HepG2 (cell line): ENCODE data around the gene THAP3. TPM values are rescaled to one million over a fixed set of nuclear protein-coding genes. Genes with fewer than 3 reads are reported as not detected.

ENCODE experiments used
- AGO1 ChIP-seq: fragments of 200-400 bp; formaldehyde crosslinking; IDR thresholded peaks from 2 replicates; pipeline ENCODE4 v1.6.1; 2017; ENCODE audit warnings: mild to moderate bottlenecking, low read depth, low read length, moderate library complexity; ENCODE audit not compliant: poor library complexity, severe bottlenecking
- CEBPB ChIP-seq: IDR thresholded peaks from 2 replicates; pipeline ENCODE4 v1.6.1; 2011; ENCODE audit warnings: low read depth, low read length, improper control_type of control experiment, borderline replicate concordance
- CREB1 ChIP-seq, 2 experiments: fragments of 450-650 bp in 1 of 2; IDR thresholded peaks; 2 replicates each; pipeline ENCODE4 v1.6.1; 2016 to 2017; ENCODE audit warnings: control low read depth in 1 of 2, mild to moderate bottlenecking in 1 of 2, missing compliant biosample characterization in 1 of 2, missing genetic modification characterization in 1 of 2
- CREBL2 ChIP-seq: sonication (generic); formaldehyde crosslinking; IDR thresholded peaks from 2 replicates; pipeline ENCODE4 v1.8.1; 2023; ENCODE audit warnings: missing genetic modification reagents, mild to moderate bottlenecking, borderline replicate concordance
- DBP ChIP-seq: sonication (generic); formaldehyde crosslinking; IDR thresholded peaks from 2 replicates; pipeline ENCODE4 v1.4.0; 2020; ENCODE audit warnings: missing genetic modification reagents; ENCODE audit errors: not compliant biosample characterization
- ELF1 ChIP-seq: sonication (generic); formaldehyde crosslinking; IDR thresholded peaks from 2 replicates; pipeline ENCODE4 v1.4.0; 2020; ENCODE audit warnings: missing genetic modification reagents
- ETV5 ChIP-seq: IDR thresholded peaks from 2 replicates; pipeline ENCODE4 v1.6.1; 2018; ENCODE audit warnings: missing biosample characterization, missing genetic modification reagents, inconsistent platforms, borderline replicate concordance
- HDAC6 ChIP-seq: fragments of 200-600 bp; sonication (generic); IDR thresholded peaks from 2 replicates; pipeline ENCODE4 v1.7.0; 2017; ENCODE audit warnings: mild to moderate bottlenecking, antibody characterized with exemption, low read length, low read depth
- MEF2D ChIP-seq: sonication (generic); formaldehyde crosslinking; IDR thresholded peaks from 2 replicates; pipeline ENCODE4 v1.5.1; 2020; ENCODE audit warnings: mild to moderate bottlenecking, missing genetic modification reagents
- PAWR ChIP-seq: sonication (generic); formaldehyde crosslinking; IDR thresholded peaks from 2 replicates; pipeline ENCODE4 v1.4.0; 2020; ENCODE audit warnings: missing genetic modification reagents, mild to moderate bottlenecking, borderline replicate concordance
- PHB2 ChIP-seq: fragments of 450-650 bp; IDR thresholded peaks from 2 replicates; pipeline ENCODE4 v1.6.1; 2018; ENCODE audit not compliant: partially characterized antibody
- POGZ ChIP-seq: sonication (generic); formaldehyde crosslinking; IDR thresholded peaks from 2 replicates; pipeline ENCODE4 v1.4.0; 2020; ENCODE audit warnings: mild to moderate bottlenecking, missing genetic modification reagents
- SKI ChIP-seq: fragments of 450-650 bp; IDR thresholded peaks from one replicate; pipeline ENCODE4 v1.6.1; 2018; ENCODE audit warnings: mild to moderate bottlenecking; ENCODE audit not compliant: partially characterized antibody
- SSRP1 ChIP-seq: IDR thresholded peaks from 2 replicates; pipeline ENCODE4 v1.6.1; 2016; ENCODE audit warnings: control low read depth
- ZNF225 ChIP-seq: sonication (generic); formaldehyde crosslinking; IDR thresholded peaks from 2 replicates; pipeline ENCODE4 v1.4.0; 2020; ENCODE audit warnings: mild to moderate bottlenecking, missing genetic modification reagents
- ZNF260 ChIP-seq: sonication (generic); formaldehyde crosslinking; IDR thresholded peaks from 2 replicates; pipeline ENCODE4 v1.4.0; 2020; ENCODE audit warnings: missing genetic modification reagents, low read depth, mild to moderate bottlenecking, borderline replicate concordance
- ZNF510 ChIP-seq: sonication (generic); formaldehyde crosslinking; IDR thresholded peaks from 2 replicates; pipeline ENCODE4 v1.4.0; 2020; ENCODE audit warnings: low read depth, mild to moderate bottlenecking, missing genetic modification reagents
- ZNF569 ChIP-seq: sonication (generic); formaldehyde crosslinking; IDR thresholded peaks from 2 replicates; pipeline ENCODE4 v1.5.0; 2020; ENCODE audit warnings: mild to moderate bottlenecking, missing genetic modification reagents, moderate library complexity, borderline replicate concordance
- ZNF891 ChIP-seq: sonication (generic); formaldehyde crosslinking; IDR thresholded peaks from 2 replicates; pipeline ENCODE4 v1.5.0; 2020; ENCODE audit warnings: mild to moderate bottlenecking, missing genetic modification reagents
- ZSCAN20 ChIP-seq: sonication (generic); formaldehyde crosslinking; IDR thresholded peaks from 2 replicates; pipeline ENCODE4 v1.4.0; 2020; ENCODE audit warnings: missing genetic modification reagents, mild to moderate bottlenecking, borderline replicate concordance
- ZUFSP ChIP-seq: sonication (generic); formaldehyde crosslinking; IDR thresholded peaks from 2 replicates; pipeline ENCODE4 v1.9.0; 2021; ENCODE audit warnings: missing genetic modification reagents, mild to moderate bottlenecking, borderline replicate concordance
- ZXDC ChIP-seq: sonication (generic); formaldehyde crosslinking; IDR thresholded peaks from 2 replicates; pipeline ENCODE4 v1.5.0; 2020; ENCODE audit warnings: mild to moderate bottlenecking, missing genetic modification reagents
- polyA plus RNA-seq, 8 experiments: library from polyadenylated mRNA; depleted of rRNA in 3 of 8; stranded (reverse) in 7 of 8; unstranded in 1 of 8; fragments of >200 nt; fragmentation: Illumina TruSeq in 4 of 8; extraction: Trizol in 4 of 8; gene quantifications; 2 replicates each; pipeline versions ENCODE4 v1.2.1 to v1.2.3, GENCODE V29; 2011 to 2016; ENCODE audit warnings: low read depth in 4 of 8, missing spikeins in 1 of 8, mixed read lengths in 1 of 8; ENCODE audit not compliant: insufficient read depth in 1 of 8
- total RNA-seq, 5 experiments: library from RNA; depleted of rRNA; stranded (reverse); fragments of >200 nt; fragmentation: Illumina TruSeq; extraction: Trizol; gene quantifications; 2 replicates each; pipeline ENCODE4 v1.2.3, GENCODE V29; 2016; ENCODE audit warnings: low read depth in 1 of 5

Gene THAP3
- total and polyA plus RNA-seq, 2 of the 13 experiments (the other 11 are each of a cell fraction or from before 2014, with no cell fraction given), result 10.3 to 14.9 TPM

- TF ChIP-seq CEBPB, result no peak
- no peak for TF ChIP-seq ETV5 (CRISPR knock-in tag)
- TF ChIP-seq DBP (CRISPR knock-in tag), result no peak
- TF ChIP-seq MEF2D (CRISPR knock-in tag), result no peak; the same call in 1 of the 2 replicates
- no peak for TF ChIP-seq ZUFSP (CRISPR knock-in tag)
- no peak for TF ChIP-seq CREBL2
- TF ChIP-seq ZNF510 (CRISPR knock-in tag), result 0 out of 2 replicates have a peak, but pooled peaks have one; percentile 44
- TF ChIP-seq ZXDC (CRISPR knock-in tag), result peak; percentile 5; the same call in 1 of the 2 replicates
- TF ChIP-seq ZSCAN20 (CRISPR knock-in tag), result no peak
- TF ChIP-seq PAWR (CRISPR knock-in tag), result no peak
- TF ChIP-seq AGO1, result no peak
- peak; percentile 7; the same call in 1 of the 2 replicates for TF ChIP-seq CREB1 (IDR thresholded peaks at IDR 0.05)
- TF ChIP-seq CREB1 (CRISPR knock-in tag; IDR thresholded peaks at IDR 0.05), result peak; percentile 61
- TF ChIP-seq ZNF891 (CRISPR knock-in tag), result no peak
- no peak for TF ChIP-seq PHB2
- no peak for TF ChIP-seq ZNF260
- no peak for TF ChIP-seq ELF1 (CRISPR knock-in tag)
- no peak for TF ChIP-seq POGZ
- TF ChIP-seq SSRP1 (CRISPR knock-in tag), result no peak
- no peak for TF ChIP-seq HDAC6
- no peak for TF ChIP-seq ZNF569 (CRISPR knock-in tag)
- TF ChIP-seq SKI, result no peak
- no peak for TF ChIP-seq ZNF225 (CRISPR knock-in tag)
These were observed 23.4 kb upstream of the THAP3 start (continued) for GRCh38 chr1:6601049-6601922.
